ENCODE results near the gene GHR.

DNA sequence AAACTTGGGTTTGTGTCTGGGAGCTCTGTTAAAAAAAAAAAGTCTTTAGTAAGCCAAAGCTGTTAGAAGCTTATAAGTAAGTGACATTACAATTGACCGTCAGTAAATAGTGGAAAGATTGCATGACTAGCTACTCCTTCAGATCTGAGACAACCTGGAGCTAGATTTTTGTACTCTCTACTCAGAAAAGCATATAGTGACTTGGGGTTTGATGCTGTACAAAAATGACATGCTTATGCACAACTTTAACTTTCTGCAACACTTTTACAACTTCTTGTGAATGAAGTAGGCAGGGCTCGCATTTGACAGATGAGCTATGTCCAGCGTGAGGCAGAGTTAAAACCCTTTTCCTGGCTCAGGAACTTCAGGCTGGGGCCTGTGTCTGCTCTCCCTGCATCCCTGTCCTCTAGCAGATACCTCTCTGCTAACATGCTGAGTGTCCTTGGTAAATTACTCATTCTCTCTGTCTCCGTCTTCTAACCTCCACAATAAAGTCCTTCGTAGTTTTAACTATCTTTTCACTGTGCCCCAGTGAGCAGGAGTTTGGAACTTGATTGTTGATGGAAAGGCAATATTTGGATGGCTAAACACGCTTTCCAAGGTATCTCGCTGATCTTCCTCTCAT lies 471 bp upstream of the GHR start:
- TF ChIP-seq RFX5 (IDR thresholded peaks at IDR 0.05; ENCODE audit: low read depth, low read length): no peak
- TF ChIP-seq, protein P1, sequence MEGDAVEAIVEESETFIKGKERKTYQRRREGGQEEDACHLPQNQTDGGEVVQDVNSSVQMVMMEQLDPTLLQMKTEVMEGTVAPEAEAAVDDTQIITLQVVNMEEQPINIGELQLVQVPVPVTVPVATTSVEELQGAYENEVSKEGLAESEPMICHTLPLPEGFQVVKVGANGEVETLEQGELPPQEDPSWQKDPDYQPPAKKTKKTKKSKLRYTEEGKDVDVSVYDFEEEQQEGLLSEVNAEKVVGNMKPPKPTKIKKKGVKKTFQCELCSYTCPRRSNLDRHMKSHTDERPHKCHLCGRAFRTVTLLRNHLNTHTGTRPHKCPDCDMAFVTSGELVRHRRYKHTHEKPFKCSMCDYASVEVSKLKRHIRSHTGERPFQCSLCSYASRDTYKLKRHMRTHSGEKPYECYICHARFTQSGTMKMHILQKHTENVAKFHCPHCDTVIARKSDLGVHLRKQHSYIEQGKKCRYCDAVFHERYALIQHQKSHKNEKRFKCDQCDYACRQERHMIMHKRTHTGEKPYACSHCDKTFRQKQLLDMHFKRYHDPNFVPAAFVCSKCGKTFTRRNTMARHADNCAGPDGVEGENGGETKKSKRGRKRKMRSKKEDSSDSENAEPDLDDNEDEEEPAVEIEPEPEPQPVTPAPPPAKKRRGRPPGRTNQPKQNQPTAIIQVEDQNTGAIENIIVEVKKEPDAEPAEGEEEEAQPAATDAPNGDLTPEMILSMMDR (IDR thresholded peaks at IDR 0.05 in 2 of 3, conservative IDR thresholded peaks at IDR 0.05 in 1 of 3; ENCODE audit: control insufficient read depth in 2 of 3, extremely low read depth in 1 of 3, insufficient read depth in 1 of 3, low read depth in 3 of 3, low read length in 3 of 3): no peak
- TF ChIP-seq GABPA (IDR thresholded peaks at IDR 0.05; ENCODE audit: low read depth): no peak
- TF ChIP-seq, protein P2, sequence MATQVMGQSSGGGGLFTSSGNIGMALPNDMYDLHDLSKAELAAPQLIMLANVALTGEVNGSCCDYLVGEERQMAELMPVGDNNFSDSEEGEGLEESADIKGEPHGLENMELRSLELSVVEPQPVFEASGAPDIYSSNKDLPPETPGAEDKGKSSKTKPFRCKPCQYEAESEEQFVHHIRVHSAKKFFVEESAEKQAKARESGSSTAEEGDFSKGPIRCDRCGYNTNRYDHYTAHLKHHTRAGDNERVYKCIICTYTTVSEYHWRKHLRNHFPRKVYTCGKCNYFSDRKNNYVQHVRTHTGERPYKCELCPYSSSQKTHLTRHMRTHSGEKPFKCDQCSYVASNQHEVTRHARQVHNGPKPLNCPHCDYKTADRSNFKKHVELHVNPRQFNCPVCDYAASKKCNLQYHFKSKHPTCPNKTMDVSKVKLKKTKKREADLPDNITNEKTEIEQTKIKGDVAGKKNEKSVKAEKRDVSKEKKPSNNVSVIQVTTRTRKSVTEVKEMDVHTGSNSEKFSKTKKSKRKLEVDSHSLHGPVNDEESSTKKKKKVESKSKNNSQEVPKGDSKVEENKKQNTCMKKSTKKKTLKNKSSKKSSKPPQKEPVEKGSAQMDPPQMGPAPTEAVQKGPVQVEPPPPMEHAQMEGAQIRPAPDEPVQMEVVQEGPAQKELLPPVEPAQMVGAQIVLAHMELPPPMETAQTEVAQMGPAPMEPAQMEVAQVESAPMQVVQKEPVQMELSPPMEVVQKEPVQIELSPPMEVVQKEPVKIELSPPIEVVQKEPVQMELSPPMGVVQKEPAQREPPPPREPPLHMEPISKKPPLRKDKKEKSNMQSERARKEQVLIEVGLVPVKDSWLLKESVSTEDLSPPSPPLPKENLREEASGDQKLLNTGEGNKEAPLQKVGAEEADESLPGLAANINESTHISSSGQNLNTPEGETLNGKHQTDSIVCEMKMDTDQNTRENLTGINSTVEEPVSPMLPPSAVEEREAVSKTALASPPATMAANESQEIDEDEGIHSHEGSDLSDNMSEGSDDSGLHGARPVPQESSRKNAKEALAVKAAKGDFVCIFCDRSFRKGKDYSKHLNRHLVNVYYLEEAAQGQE (IDR thresholded peaks at IDR 0.05; ENCODE audit: low read depth, low read length): no peak
- no peak for TF ChIP-seq TCF12 (IDR thresholded peaks at IDR 0.05; ENCODE audit: low read depth, low read length)
- TF ChIP-seq EZH2 (IDR thresholded peaks at IDR 0.05; ENCODE audit: borderline replicate concordance, control insufficient read depth, low read depth, low read length): no peak
- no peak for TF ChIP-seq ESRRA (IDR thresholded peaks at IDR 0.05; ENCODE audit: low read length)

Data from GM12878 (cell line).